Transverse colon (tissue), 4 donors: ENCODE results near the gene UBE2F. TPM values are rescaled to one million over a fixed set of nuclear protein-coding genes. Genes with fewer than 3 reads are reported as not detected.
"Not testable (repeated sequence)": the region's sequence is repeated elsewhere in the genome, so short reads cannot be mapped to it uniquely, and the experiment has no call there.

Experiments
- DNase-seq: peaks from one replicate; pipeline ENCODE4 v3.0.0-alpha.2; 2019
- H3K27ac ChIP-seq, 4 donors: fragments of 200-600 bp; sonication (generic); 2 replicates each; pipeline ENCODE4 v1.5.1; 2016 to 2018; ENCODE audit warnings: inconsistent platforms in 4 of 4
- H3K27me3 ChIP-seq: fragments of 200-600 bp; sonication (generic); 2 replicates; pipeline ENCODE4 v1.5.1; 2017; ENCODE audit warnings: inconsistent platforms
- H3K36me3 ChIP-seq, 4 donors: fragments of 200-600 bp; sonication (generic); 2 replicates each; pipeline ENCODE4 v1.5.1; 2017 to 2019; ENCODE audit warnings: inconsistent platforms in 4 of 4
- H3K4me1 ChIP-seq, 4 donors: fragments of 200-600 bp; sonication (generic); 2 replicates each; pipeline ENCODE4 v1.5.1; 2017 to 2020; ENCODE audit warnings: inconsistent platforms in 4 of 4
- H3K4me3 ChIP-seq, 4 donors: fragments of 200-600 bp; sonication (generic); 1 replicate in 1 of 4; 2 replicates in 3 of 4; pipeline versions ENCODE4 v1.5.1 to v1.6.1; 2017 to 2019; ENCODE audit warnings: inconsistent platforms in 4 of 4
- H3K9me3 ChIP-seq, 2 donors: fragments of 200-600 bp; sonication (generic); 2 replicates each; pipeline ENCODE4 v1.5.1; 2017 to 2019; ENCODE audit warnings: inconsistent platforms in 2 of 2
- CTCF ChIP-seq, 5 experiments: fragments of 200-600 bp in 3 of 5; fragments of 450-650 bp in 2 of 5; sonication (generic) in 3 of 5; IDR thresholded peaks; 1 replicate in 2 of 5; 2 replicates in 3 of 5; pipeline ENCODE4 v1.5.1; 2016 to 2017; ENCODE audit warnings: antibody characterized with exemption in 5 of 5, inconsistent platforms in 3 of 5, mild to moderate bottlenecking in 2 of 5, moderate library complexity in 1 of 5
- EP300 ChIP-seq: sonication (generic); formaldehyde crosslinking; IDR thresholded peaks from one replicate; pipeline ENCODE4 v1.6.1; 2017; ENCODE audit warnings: antibody characterized with exemption, low read depth
- POLR2A ChIP-seq: fragments of 450-650 bp; IDR thresholded peaks from one replicate; pipeline ENCODE4 v1.6.1; 2016; ENCODE audit warnings: antibody characterized with exemption, mild to moderate bottlenecking, moderate library complexity
- POLR2AphosphoS5 ChIP-seq, 3 donors: sonication (generic); formaldehyde crosslinking; IDR thresholded peaks; one replicate each; pipeline ENCODE4 v1.6.1; 2016; ENCODE audit warnings: antibody characterized with exemption in 3 of 3
- WGBS, 2 donors: methylation state at CpG; one replicate each; pipeline ENCODE4 v1.1.5; 2018; ENCODE audit warnings: low coverage in 1 of 2; 5-methylcytosine and 5-hydroxymethylcytosine counted together
- in situ Hi-C, 4 donors: fragments of 200-750 bp; cut with MboI; loops; one replicate each; pipeline versions ENCODE4 v1.15.0 to v1.15.1; 2017; ENCODE audit warnings: low sequenced_read_pairs in 3 of 4, low pct_ligation_motif_present in 1 of 4, low pct_unique_long_range_greater_than_20kb in 1 of 4
- intact Hi-C: fragments of 100-400 bp; cut with DNase I; formaldehyde crosslinking; loops from one replicate; pipeline ENCODE4 v1.15.1; 2023; ENCODE audit warnings: low total_unique reads
- total RNA-seq, 4 donors: library from RNA; depleted of rRNA; stranded (reverse); fragments of >200 nt; gene quantifications; one replicate each; pipeline ENCODE4 v1.1.0, GENCODE V29; 2016

Gene UBE2F
- total RNA-seq, 4 donors from 2014 or later, result 66.8 to 79.4 (median 70.5) TPM

- Histone ChIP-seq H3K4me3 (no peak overlapping the region), H3K9me3 (peaks cover 9 to 13% of the 10 kb centered on the region in 2 donors), H3K27me3 (no peaks in the 10 kb centered on the region), H3K27ac (no peak overlapping the region), H3K36me3 (no peaks in the 10 kb centered on the region), H3K4me1 (peaks cover 13 to 22% (median 21%) of the 10 kb centered on the region in 4 donors)
- DNase-seq, result no peak
- in situ Hi-C loops, result no loop called here
- intact Hi-C loops, result no loop called here
- 72 to 86% methylated on average over 7 of the region's 7 CpGs for WGBS, 2 donors
- TF ChIP-seq POLR2AphosphoS5 (IDR thresholded peaks at IDR 0.05) (no peak), POLR2A (no peak), CTCF (IDR thresholded peaks at IDR 0.05) (no peak), EP300 (no peak)
These were observed 2.6 kb upstream of the UBE2F start for GRCh38 chr2:237964194-237964577.

- Histone ChIP-seq H3K4me3 (no peak overlapping the region), H3K27ac (peak overlapping the region in 1 of 4 donors; percentile 86), H3K36me3 (no peaks in the 10 kb centered on the region), H3K4me1 (peaks cover 14 to 27% (median 24%) of the 10 kb centered on the region in 4 donors), H3K9me3 (peaks cover 9 to 13% of the 10 kb centered on the region in 2 donors), H3K27me3 (no peaks in the 10 kb centered on the region)
- TF ChIP-seq POLR2AphosphoS5 (IDR thresholded peaks at IDR 0.05) (no peak), EP300 (no peak), CTCF (IDR thresholded peaks at IDR 0.05) (peak in 1 of 5 experiments; percentile 26)
- intact Hi-C loops, result no loop called here
- in situ Hi-C loops, result no loop called here
- WGBS, 2 donors, result 68 to 83% methylated on average over 6 to 11 of the region's 11 CpGs
- peak; percentile 36 for DNase-seq
These were observed 2.0 kb upstream of the UBE2F start for GRCh38 chr2:237964578-237965404.

GRCh38 chr2:237965844-237966243 lies 970 bp upstream of the UBE2F start:
- peak overlapping the region; percentile 60 to 86 (median 73) for H3K27ac ChIP-seq

GRCh38 chr2:237966250-237966564 lies 607 bp upstream of the UBE2F start:
- no peak for DNase-seq
- Histone ChIP-seq H3K36me3 (no peaks in the 10 kb centered on the region), H3K27ac (peak overlapping the region; percentile 60 to 86 (median 73)), H3K27me3 (no peaks in the 10 kb centered on the region), H3K9me3 (peaks cover 9 to 13% of the 10 kb centered on the region in 2 donors), H3K4me1 (peaks cover 14 to 27% (median 24%) of the 10 kb centered on the region in 4 donors), H3K4me3 (peak overlapping the region; percentile 50 to 72 (median 54))
- TF ChIP-seq CTCF (IDR thresholded peaks at IDR 0.05) (no peak), POLR2A (no peak), EP300 (no peak), POLR2AphosphoS5 (IDR thresholded peaks at IDR 0.05) (no peak)
- 7 to 10% methylated on average over 10 to 15 of the region's 15 CpGs for WGBS, 2 donors
- in situ Hi-C loops (no loop called here), intact Hi-C loops (loop anchor here (2.0 kb wide), 1 partner anchor 107 kb away; the partner anchor contains the start of gene RAMP1)

More at GRCh38 chr2:237965844-237966243, 970 bp upstream of the UBE2F start:
- Histone ChIP-seq H3K4me3 (peak overlapping the region in 3 of 4 donors; percentile 51 to 72 (median 56)), H3K9me3 (peaks cover 9 to 13% of the 10 kb centered on the region in 2 donors), H3K4me1 (peaks cover 14 to 27% (median 24%) of the 10 kb centered on the region in 4 donors)
- intact Hi-C loops, result loop anchor here (2.0 kb wide), 1 partner anchor 107 kb away; the partner anchor contains the start of gene RAMP1
- H3K27me3 ChIP-seq, in situ Hi-C loops, H3K36me3 ChIP-seq, DNase-seq: not testable (repeated sequence)
- WGBS, 2 donors, result 72 to 81% methylated on average over 13 of the region's 13 CpGs
